ENCODE data around the gene RALA.

The RALA gene

DNA sequence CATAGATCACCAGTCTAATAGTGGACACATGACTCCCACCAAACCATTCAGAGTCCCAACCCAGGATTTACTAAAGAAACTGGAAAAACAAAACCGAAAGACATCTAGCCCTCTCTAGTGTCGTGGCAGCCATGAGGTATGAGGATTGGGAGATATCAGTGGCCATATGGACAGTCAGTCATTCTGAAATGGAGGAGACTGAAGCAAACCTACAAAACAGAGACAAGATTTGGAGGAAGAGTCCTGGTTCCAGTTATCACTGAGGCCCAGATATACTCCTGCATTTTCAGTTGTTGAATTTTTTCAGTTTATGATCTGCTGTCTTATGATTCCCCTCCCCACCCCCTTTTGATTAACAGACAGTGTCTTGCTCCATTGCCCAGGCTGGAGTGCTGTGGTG lies 9.1 kb upstream of the RALA start:
- H3K4me1 ChIP-seq (ENCODE audit: low read depth, poor library complexity, severe bottlenecking), result peaks cover 1% of the 10 kb centered on the region
- H3K4me3 ChIP-seq (IDR thresholded peaks at IDR 0.05; ENCODE audit: insufficient read depth, low read depth, low read length), result no peak overlapping the region
- H3K36me3 ChIP-seq (ENCODE audit: insufficient read depth), result no peaks in the 10 kb centered on the region
- no peaks in the 10 kb centered on the region for H4K20me1 ChIP-seq (ENCODE audit: insufficient read depth)
- TF ChIP-seq, protein P1, sequence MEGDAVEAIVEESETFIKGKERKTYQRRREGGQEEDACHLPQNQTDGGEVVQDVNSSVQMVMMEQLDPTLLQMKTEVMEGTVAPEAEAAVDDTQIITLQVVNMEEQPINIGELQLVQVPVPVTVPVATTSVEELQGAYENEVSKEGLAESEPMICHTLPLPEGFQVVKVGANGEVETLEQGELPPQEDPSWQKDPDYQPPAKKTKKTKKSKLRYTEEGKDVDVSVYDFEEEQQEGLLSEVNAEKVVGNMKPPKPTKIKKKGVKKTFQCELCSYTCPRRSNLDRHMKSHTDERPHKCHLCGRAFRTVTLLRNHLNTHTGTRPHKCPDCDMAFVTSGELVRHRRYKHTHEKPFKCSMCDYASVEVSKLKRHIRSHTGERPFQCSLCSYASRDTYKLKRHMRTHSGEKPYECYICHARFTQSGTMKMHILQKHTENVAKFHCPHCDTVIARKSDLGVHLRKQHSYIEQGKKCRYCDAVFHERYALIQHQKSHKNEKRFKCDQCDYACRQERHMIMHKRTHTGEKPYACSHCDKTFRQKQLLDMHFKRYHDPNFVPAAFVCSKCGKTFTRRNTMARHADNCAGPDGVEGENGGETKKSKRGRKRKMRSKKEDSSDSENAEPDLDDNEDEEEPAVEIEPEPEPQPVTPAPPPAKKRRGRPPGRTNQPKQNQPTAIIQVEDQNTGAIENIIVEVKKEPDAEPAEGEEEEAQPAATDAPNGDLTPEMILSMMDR (conservative IDR thresholded peaks at IDR 0.05; ENCODE audit: low read depth, low read length), result no peak
- H3K27ac ChIP-seq, result no peak overlapping the region
- H2AFZ ChIP-seq (ENCODE audit: low read depth), result no peak overlapping the region
- H3K79me2 ChIP-seq (ENCODE audit: insufficient read depth, low read depth), result no peaks in the 10 kb centered on the region
- H3K4me2 ChIP-seq, result no peak overlapping the region
- no peaks in the 10 kb centered on the region for H3K27me3 ChIP-seq (ENCODE audit: insufficient read depth, low read depth)
- H3K9ac ChIP-seq, result no peak overlapping the region

DNA sequence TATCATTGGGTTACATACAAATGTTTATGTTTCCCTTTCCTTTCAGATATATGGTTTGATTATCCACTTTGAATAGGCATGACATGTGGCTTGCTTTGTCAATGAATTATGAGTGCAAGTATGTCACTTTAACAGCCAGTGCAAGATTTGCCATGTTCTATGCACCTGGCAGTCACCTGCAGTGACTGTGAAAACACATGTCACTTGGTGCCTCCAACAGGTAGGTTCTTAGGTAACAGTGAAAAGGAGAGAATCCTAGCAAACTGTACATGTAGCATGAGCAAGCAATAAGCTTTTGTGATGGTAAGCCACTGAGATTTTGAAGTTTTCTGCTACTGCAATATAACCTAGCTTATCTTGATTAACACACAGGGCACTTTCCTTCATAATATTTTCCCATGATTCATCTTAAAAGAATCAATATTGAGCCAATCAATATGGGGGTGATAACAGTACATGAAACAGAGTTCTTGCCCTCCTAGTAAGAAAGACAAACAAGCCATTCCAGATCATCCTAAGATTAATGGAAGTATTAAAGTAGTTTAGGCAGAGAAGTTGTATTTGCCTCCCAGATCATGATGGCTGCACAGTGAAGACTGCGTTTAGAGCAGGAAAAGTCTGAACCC lies 7.9 kb upstream of the RALA start:
- no peak overlapping the region for H2AFZ ChIP-seq (ENCODE audit: low read depth)
- H3K36me3 ChIP-seq (ENCODE audit: insufficient read depth), result no peaks in the 10 kb centered on the region
- TF ChIP-seq, protein P1 (conservative IDR thresholded peaks at IDR 0.05; ENCODE audit: low read depth, low read length), result no peak
- no peaks in the 10 kb centered on the region for H3K27me3 ChIP-seq (ENCODE audit: insufficient read depth, low read depth)
- no peak overlapping the region for H3K9ac ChIP-seq
- H3K79me2 ChIP-seq (ENCODE audit: insufficient read depth, low read depth), result no peaks in the 10 kb centered on the region
- H3K27ac ChIP-seq, result no peak overlapping the region
- peaks cover 11% of the 10 kb centered on the region for H3K4me1 ChIP-seq (ENCODE audit: low read depth, poor library complexity, severe bottlenecking)
- no peaks in the 10 kb centered on the region for H4K20me1 ChIP-seq (ENCODE audit: insufficient read depth)
- no peak overlapping the region for H3K4me3 ChIP-seq (IDR thresholded peaks at IDR 0.05; ENCODE audit: insufficient read depth, low read depth, low read length)
- H3K4me2 ChIP-seq, result no peak overlapping the region

DNA sequence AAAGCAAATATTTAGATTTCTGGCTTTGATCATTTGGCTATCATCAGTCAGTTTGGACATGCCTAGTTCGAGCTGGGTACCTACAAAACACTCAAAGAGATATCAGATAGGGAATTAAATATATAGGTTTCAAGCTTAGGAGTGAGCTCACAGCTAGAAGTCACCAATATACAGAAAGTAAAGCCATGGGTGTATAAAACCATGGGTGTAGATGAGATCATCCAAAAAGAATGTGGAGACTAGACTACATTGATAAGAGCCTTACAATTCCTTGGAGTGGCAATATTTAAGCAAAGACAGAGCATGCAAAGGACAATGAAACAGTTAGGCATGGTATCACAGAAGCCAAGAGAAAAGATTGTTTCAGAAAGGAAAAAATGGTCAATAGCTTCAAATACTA lies 7.2 kb upstream of the RALA start:
- Histone ChIP-seq H2AFZ (ENCODE audit: low read depth) (no peak overlapping the region), H3K4me3 (IDR thresholded peaks at IDR 0.05; ENCODE audit: insufficient read depth, low read depth, low read length) (no peak overlapping the region), H3K9ac (no peak overlapping the region), H3K27me3 (ENCODE audit: insufficient read depth, low read depth) (no peaks in the 10 kb centered on the region), H3K4me1 (ENCODE audit: low read depth, poor library complexity, severe bottlenecking) (peaks cover 18% of the 10 kb centered on the region), H3K36me3 (ENCODE audit: insufficient read depth) (no peaks in the 10 kb centered on the region), H3K27ac (no peak overlapping the region), H4K20me1 (ENCODE audit: insufficient read depth) (no peaks in the 10 kb centered on the region), H3K79me2 (ENCODE audit: insufficient read depth, low read depth) (no peaks in the 10 kb centered on the region), H3K4me2 (no peak overlapping the region)
- TF ChIP-seq, protein P1 (conservative IDR thresholded peaks at IDR 0.05; ENCODE audit: low read depth, low read length), result no peak

DNA sequence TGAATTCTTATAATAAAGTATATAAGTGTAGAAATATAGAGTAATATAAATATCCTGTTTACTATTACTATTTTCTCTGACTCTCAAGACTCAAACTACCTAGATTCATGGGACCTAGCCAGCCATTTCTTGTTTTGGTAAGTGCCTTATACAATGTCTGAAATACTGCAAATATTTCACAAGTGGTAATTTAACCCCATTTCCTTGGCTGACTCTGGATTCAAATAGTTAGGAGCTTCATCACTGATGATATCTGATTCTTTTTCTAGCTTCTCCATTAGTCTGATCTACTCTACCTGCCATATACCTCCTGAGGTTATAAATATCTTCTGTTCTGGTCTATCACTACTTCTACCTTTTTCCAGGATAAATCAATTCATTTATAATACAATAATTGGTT lies 6.4 kb upstream of the RALA start:
- Histone ChIP-seq H3K79me2 (ENCODE audit: insufficient read depth, low read depth) (peaks cover under 1% of the 10 kb centered on the region; the same call in 1 of the 2 replicates), H4K20me1 (ENCODE audit: insufficient read depth) (no peaks in the 10 kb centered on the region), H3K9ac (no peak overlapping the region), H3K27ac (no peak overlapping the region), H3K27me3 (ENCODE audit: insufficient read depth, low read depth) (no peaks in the 10 kb centered on the region), H3K4me1 (ENCODE audit: low read depth, poor library complexity, severe bottlenecking) (peaks cover 26% of the 10 kb centered on the region), H3K4me2 (no peak overlapping the region), H3K4me3 (IDR thresholded peaks at IDR 0.05; ENCODE audit: insufficient read depth, low read depth, low read length) (no peak overlapping the region), H3K36me3 (ENCODE audit: insufficient read depth) (no peaks in the 10 kb centered on the region), H2AFZ (ENCODE audit: low read depth) (no peak overlapping the region)
- TF ChIP-seq, protein P1 (conservative IDR thresholded peaks at IDR 0.05; ENCODE audit: low read depth, low read length), result no peak

Data from KMS-11 (cell line).